Lower leg skin (tissue), 4 donors: ENCODE results near the gene FAM193A. TPM values are rescaled to one million over a fixed set of nuclear protein-coding genes. Genes with fewer than 3 reads are reported as not detected.
A peak's percentile ranks its signal among the peaks of the same experiment; 100 is the strongest.
"Not testable (repeated sequence)": the region's sequence is repeated elsewhere in the genome, so short reads cannot be mapped to it uniquely, and the experiment has no call there.

Experiments used
- DNase-seq, 2 donors: peaks; one replicate each; pipeline ENCODE4 v3.0.0-alpha.2; 2019; ENCODE audit warnings: low spot score in 2 of 2
- H3K4me3 ChIP-seq: fragments of 200-600 bp; sonication (generic); 2 replicates; pipeline ENCODE4 v1.5.1; 2017; ENCODE audit warnings: mild to moderate bottlenecking, low read depth; ENCODE audit not compliant: poor library complexity, severe bottlenecking
- CTCF ChIP-seq, 3 donors: fragments of 450-650 bp; IDR thresholded peaks; one replicate each; pipeline ENCODE4 v1.5.1; 2016; ENCODE audit warnings: antibody characterized with exemption in 3 of 3, mild to moderate bottlenecking in 3 of 3, moderate library complexity in 2 of 3
- POLR2A ChIP-seq, 2 donors: fragments of 450-650 bp; IDR thresholded peaks; one replicate each; pipeline ENCODE4 v1.6.1; 2016 to 2017; ENCODE audit warnings: antibody characterized with exemption in 2 of 2, mild to moderate bottlenecking in 1 of 2, moderate library complexity in 1 of 2
- WGBS, 2 donors: methylation state at CpG; one replicate each; pipeline ENCODE4 v1.1.5; 2018; 5-methylcytosine and 5-hydroxymethylcytosine counted together
- intact Hi-C: fragments of 100-400 bp; cut with DNase I; formaldehyde crosslinking; loops from one replicate; pipeline ENCODE4 v1.15.0; 2023; ENCODE audit warnings: low total_unique reads
- total RNA-seq, 4 donors: library from RNA; depleted of rRNA; stranded (reverse); fragments of >200 nt; gene quantifications; one replicate each; pipeline ENCODE4 v1.1.0, GENCODE V29; 2016

FAM193A gene
- total RNA-seq, 4 donors from 2014 or later: 16.3 to 38.6 (median 25.7) TPM

GRCh38 chr4:2671267-2671895 lies 134.9 kb downstream of the FAM193A start:
- WGBS, 2 donors: 71 to 75% methylated on average over 10 of the region's 10 CpGs
- no peak overlapping the region for H3K4me3 ChIP-seq
- no peak for TF ChIP-seq CTCF (IDR thresholded peaks at IDR 0.05)
- TF ChIP-seq POLR2A (IDR thresholded peaks at IDR 0.05): no peak
- intact Hi-C loops: no loop called here
- DNase-seq: peak in 1 of 2 donors; percentile 66

GRCh38 chr4:2672082-2672481 lies 135.6 kb downstream of the FAM193A start:
- no peak for TF ChIP-seq CTCF (IDR thresholded peaks at IDR 0.05)
- TF ChIP-seq POLR2A (IDR thresholded peaks at IDR 0.05): no peak
- intact Hi-C loops: no loop called here
- 80 to 85% methylated on average over 3 of the region's 3 CpGs for WGBS, 2 donors
- peak in 1 of 2 donors; percentile 60 for DNase-seq
- H3K4me3 ChIP-seq: no peak overlapping the region

DNA sequence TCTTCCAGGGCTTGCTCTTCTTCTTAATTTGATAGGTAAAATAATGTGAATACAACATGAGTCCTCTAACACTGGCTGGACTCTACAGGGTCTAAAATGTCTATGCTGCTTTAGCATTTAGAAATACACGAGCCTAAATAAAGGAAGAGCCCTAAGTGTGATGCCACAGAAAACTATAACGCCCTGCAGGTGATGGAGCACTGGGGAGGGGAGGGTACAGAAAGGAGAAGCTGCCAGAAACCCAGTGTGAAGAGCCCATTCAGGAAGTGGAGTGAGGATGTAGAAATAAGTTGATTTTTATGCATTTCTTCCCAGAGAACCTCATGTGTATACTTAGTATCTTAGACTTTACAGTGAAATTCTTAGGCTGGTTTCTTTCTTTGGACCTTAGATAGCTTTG lies 136.3 kb downstream of the FAM193A start:
- no peak for DNase-seq
- 75 to 80% methylated on average over 2 of the region's 2 CpGs for WGBS, 2 donors
- intact Hi-C loops: no loop called here
- TF ChIP-seq POLR2A (IDR thresholded peaks at IDR 0.05): no peak
- TF ChIP-seq CTCF (IDR thresholded peaks at IDR 0.05): no peak
- H3K4me3 ChIP-seq: no peak overlapping the region

- intact Hi-C loops: no loop called here
- 81 to 89% methylated on average over 1 of the region's 1 CpG for WGBS, 2 donors
- DNase-seq: no peak
- H3K4me3 ChIP-seq: no peak overlapping the region
- TF ChIP-seq CTCF (IDR thresholded peaks at IDR 0.05) (no peak), POLR2A (IDR thresholded peaks at IDR 0.05) (no peak)
Observed at GRCh38 chr4:2673157-2673556, 136.7 kb downstream of the FAM193A start.

GRCh38 chr4:2679762-2680161 lies 143.3 kb downstream of the FAM193A start:
- intact Hi-C loops: loop anchor here (5.0 kb wide), 1 partner anchor 1417 kb away; no protein-coding TSS in a partner anchor
- not testable (repeated sequence) for DNase-seq, H3K4me3 ChIP-seq
- 96 to 99% methylated on average over 6 of the region's 6 CpGs for WGBS, 2 donors

GRCh38 chr4:2684486-2684885 lies 148.0 kb downstream of the FAM193A start:
- 92 to 96% methylated on average over 9 of the region's 9 CpGs for WGBS, 2 donors
- intact Hi-C loops: no loop called here
- TF ChIP-seq CTCF (IDR thresholded peaks at IDR 0.05): no peak
- TF ChIP-seq POLR2A (IDR thresholded peaks at IDR 0.05): no peak
- peak in 1 of 2 donors; percentile 54 for DNase-seq
- no peak overlapping the region for H3K4me3 ChIP-seq
